Breast epithelium (tissue), 4 donors: ENCODE results near the gene ATP5PO. TPM values are rescaled to one million over a fixed set of nuclear protein-coding genes. Genes with fewer than 3 reads are reported as not detected.

Experiments used
- DNase-seq, 2 donors: peaks; one replicate each; pipeline ENCODE4 v3.0.0-alpha.2; 2019; ENCODE audit warnings: low spot score in 2 of 2
- H3K27ac ChIP-seq, 2 donors: fragments of 200-600 bp; sonication (generic) in 1 of 2; one replicate each; pipeline ENCODE4 v1.5.1; 2016 to 2019; ENCODE audit warnings: mild to moderate bottlenecking in 1 of 2
- H3K27me3 ChIP-seq, 2 donors: fragments of 200-600 bp; sonication (generic) in 1 of 2; one replicate each; pipeline versions ENCODE4 v1.5.1 to v1.6.0; 2017 to 2019; ENCODE audit warnings: control low read depth in 1 of 2, mild to moderate bottlenecking in 1 of 2
- H3K36me3 ChIP-seq: fragments of 200-600 bp; one replicate; pipeline ENCODE4 v1.5.1; 2019
- H3K4me1 ChIP-seq, 2 donors: fragments of 200-600 bp; sonication (generic); one replicate each; pipeline ENCODE4 v1.5.1; 2016 to 2019; ENCODE audit warnings: control low read depth in 1 of 2
- H3K4me3 ChIP-seq, 3 donors: fragments of 200-600 bp; sonication (generic); 1 replicate in 2 of 3; 2 replicates in 1 of 3; pipeline ENCODE4 v1.5.1; 2016 to 2019; ENCODE audit warnings: mild to moderate bottlenecking in 3 of 3, moderate library complexity in 2 of 3
- H3K9me3 ChIP-seq, 2 donors: fragments of 200-600 bp; sonication (generic) in 1 of 2; one replicate each; pipeline ENCODE4 v1.5.1; 2016 to 2019; ENCODE audit warnings: control low read depth in 1 of 2
- POLR2A ChIP-seq: fragments of 450-650 bp; IDR thresholded peaks from one replicate; pipeline ENCODE4 v1.6.1; 2016; ENCODE audit warnings: antibody characterized with exemption, mild to moderate bottlenecking, moderate library complexity
- POLR2AphosphoS5 ChIP-seq, 3 donors: sonication (generic); formaldehyde crosslinking; IDR thresholded peaks; one replicate each; pipeline ENCODE4 v1.6.1; 2017; ENCODE audit warnings: antibody characterized with exemption in 3 of 3
- intact Hi-C: fragments of 100-400 bp; cut with DNase I; formaldehyde crosslinking; loops from one replicate; pipeline ENCODE4 v1.15.1; 2023; ENCODE audit warnings: low total_unique reads
- total RNA-seq, 3 donors: library from RNA; depleted of rRNA; stranded (reverse); fragments of >200 nt; gene quantifications; one replicate each; pipeline ENCODE4 v1.1.0, GENCODE V29; 2016
- TF ChIP-seq, protein P1 (sequence below), 3 donors: fragments of 450-650 bp; IDR thresholded peaks; one replicate each; pipeline ENCODE4 v1.5.1; 2016 to 2017; ENCODE audit warnings: antibody characterized with exemption in 3 of 3, mild to moderate bottlenecking in 3 of 3, moderate library complexity in 3 of 3

The ATP5PO gene
- total RNA-seq, 3 donors from 2014 or later, result 161 to 234 (median 170) TPM

DNA sequence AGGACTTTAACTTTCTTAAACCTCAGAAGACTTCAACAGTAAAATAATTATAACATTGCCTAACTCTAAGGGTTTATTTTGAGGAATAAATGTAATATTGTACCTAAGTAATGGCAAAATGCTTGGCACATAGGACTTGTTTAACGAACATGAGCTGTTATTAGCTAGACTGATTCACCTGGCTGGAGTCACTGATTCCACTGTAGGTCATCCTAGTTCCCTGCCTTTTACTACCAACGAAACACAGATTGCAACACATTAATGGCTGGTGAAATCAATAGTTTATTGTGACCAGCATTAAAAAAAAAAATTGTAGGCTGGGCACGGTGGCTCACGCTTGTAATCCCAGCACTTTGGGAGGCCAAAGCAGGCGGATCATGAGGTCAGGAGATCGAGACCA, 45.5 kb upstream of the ATP5PO start:
- DNase-seq, result no peak
- intact Hi-C loops, result no loop called here
- Histone ChIP-seq H3K9me3 (peaks cover 0 to 15% of the 10 kb centered on the region in 2 donors), H3K36me3 (no peaks in the 10 kb centered on the region), H3K4me1 (no peaks in the 10 kb centered on the region), H3K27me3 (no peaks in the 10 kb centered on the region), H3K27ac (no peak overlapping the region), H3K4me3 (no peak overlapping the region)
- TF ChIP-seq POLR2A, result no peak
- TF ChIP-seq POLR2AphosphoS5 (IDR thresholded peaks at IDR 0.05), result no peak

DNA sequence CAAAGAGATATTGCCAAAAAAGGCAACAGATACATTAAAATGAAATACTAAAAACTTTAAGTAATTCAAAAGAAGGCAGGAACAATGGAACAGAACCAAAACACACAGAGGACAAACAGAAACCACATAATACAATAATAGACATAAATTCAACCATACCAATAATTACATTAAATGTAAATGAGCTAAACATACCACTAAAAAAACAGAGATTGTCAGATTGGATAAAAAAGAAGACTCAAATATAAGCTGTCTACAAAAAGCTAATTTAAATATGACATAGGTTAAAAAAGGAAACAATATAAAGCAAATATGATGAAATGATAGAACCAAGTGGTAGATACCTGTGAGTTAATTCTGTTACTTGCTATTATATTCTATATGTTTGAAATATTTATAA, 44.1 kb upstream of the ATP5PO start:
- TF ChIP-seq POLR2A, result no peak
- TF ChIP-seq, protein P1, sequence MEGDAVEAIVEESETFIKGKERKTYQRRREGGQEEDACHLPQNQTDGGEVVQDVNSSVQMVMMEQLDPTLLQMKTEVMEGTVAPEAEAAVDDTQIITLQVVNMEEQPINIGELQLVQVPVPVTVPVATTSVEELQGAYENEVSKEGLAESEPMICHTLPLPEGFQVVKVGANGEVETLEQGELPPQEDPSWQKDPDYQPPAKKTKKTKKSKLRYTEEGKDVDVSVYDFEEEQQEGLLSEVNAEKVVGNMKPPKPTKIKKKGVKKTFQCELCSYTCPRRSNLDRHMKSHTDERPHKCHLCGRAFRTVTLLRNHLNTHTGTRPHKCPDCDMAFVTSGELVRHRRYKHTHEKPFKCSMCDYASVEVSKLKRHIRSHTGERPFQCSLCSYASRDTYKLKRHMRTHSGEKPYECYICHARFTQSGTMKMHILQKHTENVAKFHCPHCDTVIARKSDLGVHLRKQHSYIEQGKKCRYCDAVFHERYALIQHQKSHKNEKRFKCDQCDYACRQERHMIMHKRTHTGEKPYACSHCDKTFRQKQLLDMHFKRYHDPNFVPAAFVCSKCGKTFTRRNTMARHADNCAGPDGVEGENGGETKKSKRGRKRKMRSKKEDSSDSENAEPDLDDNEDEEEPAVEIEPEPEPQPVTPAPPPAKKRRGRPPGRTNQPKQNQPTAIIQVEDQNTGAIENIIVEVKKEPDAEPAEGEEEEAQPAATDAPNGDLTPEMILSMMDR (IDR thresholded peaks at IDR 0.05), result no peak
- no peak overlapping the region for H3K27ac ChIP-seq
- H3K36me3 ChIP-seq, result no peaks in the 10 kb centered on the region
- DNase-seq, result no peak
- intact Hi-C loops, result no loop called here
- no peak overlapping the region for H3K4me3 ChIP-seq
- no peaks in the 10 kb centered on the region for H3K27me3 ChIP-seq
- H3K4me1 ChIP-seq, result no peaks in the 10 kb centered on the region
- peaks cover 0 to 15% of the 10 kb centered on the region in 2 donors for H3K9me3 ChIP-seq

DNA sequence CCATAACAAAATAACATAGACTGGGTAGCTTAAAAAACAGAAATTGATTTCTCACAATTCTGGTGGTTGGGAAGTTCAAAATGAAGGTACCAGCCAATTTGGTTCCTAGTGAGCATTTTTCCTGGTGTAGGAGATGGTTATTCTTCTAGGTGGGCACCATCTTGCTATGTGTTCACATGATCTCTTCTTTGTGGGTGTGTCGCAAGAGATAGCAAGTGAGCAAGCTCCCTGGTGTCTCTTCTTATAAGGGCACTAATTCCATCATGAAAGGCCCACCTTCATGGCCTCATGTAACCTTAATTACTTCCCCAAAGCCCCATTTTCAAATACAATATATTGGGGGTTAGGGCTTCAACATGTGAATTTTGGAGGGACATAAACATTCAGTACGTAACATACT, 38.8 kb upstream of the ATP5PO start:
- intact Hi-C loops, result no loop called here
- Histone ChIP-seq H3K9me3 (peaks cover 0 to 3% of the 10 kb centered on the region in 2 donors), H3K4me3 (no peak overlapping the region), H3K36me3 (no peaks in the 10 kb centered on the region), H3K27ac (no peak overlapping the region), H3K4me1 (no peaks in the 10 kb centered on the region), H3K27me3 (no peaks in the 10 kb centered on the region)
- no peak for TF ChIP-seq POLR2AphosphoS5 (IDR thresholded peaks at IDR 0.05)
- TF ChIP-seq POLR2A, result no peak
- TF ChIP-seq, protein P1 (IDR thresholded peaks at IDR 0.05), result no peak
- no peak for DNase-seq

DNA sequence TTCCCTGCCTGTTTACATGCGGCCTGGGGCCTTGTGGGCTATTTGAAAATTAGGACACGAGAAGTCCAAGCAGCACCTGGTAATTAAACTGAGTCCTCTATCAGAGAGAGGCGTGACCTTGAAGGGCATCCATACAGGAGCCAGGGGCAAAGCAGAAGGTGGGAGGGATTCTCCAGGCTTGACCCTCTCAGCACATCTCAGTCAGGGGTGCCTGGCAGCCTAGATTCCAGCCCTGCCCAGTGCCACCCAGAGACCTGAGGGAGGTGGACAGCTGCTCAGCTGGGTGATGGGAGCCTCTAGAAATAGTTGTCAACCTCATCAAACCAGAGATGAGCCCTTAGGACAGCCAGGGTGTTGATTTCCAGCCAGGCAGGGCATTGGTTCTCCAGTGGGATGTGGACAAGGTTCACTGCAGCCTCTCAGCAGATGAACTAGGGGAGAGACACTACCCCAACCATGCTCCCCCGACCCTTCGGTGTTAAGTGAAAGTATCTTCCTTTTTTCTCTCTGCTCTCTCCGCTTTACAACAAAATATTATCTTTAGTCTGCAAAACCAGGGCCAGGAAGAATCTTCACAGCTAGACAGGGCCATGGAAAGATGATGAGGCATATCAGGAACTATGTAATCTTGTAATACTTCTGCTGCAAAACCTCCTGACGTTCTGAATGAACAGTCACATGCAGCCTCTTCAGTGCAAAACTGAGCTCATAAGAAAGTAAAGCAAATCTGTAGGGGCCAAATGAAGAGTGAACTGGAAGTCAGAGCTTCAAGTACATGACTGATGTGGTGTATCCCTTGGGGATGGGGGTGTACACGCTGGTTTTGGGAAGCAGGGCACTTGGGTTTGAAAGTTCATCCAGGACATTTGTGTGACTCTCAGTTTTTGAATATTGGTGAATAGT, 35.9 kb upstream of the ATP5PO start:
- Histone ChIP-seq H3K9me3 (no peaks in the 10 kb centered on the region), H3K27ac (peak overlapping the region; percentile 47 to 80), H3K4me1 (peaks cover 2 to 9% of the 10 kb centered on the region in 2 donors), H3K4me3 (no peak overlapping the region), H3K36me3 (no peaks in the 10 kb centered on the region), H3K27me3 (no peaks in the 10 kb centered on the region)
- no peak for TF ChIP-seq POLR2AphosphoS5 (IDR thresholded peaks at IDR 0.05)
- TF ChIP-seq, protein P1 (IDR thresholded peaks at IDR 0.05), result no peak
- TF ChIP-seq POLR2A, result no peak
- DNase-seq, result no peak
- intact Hi-C loops, result no loop called here

DNA sequence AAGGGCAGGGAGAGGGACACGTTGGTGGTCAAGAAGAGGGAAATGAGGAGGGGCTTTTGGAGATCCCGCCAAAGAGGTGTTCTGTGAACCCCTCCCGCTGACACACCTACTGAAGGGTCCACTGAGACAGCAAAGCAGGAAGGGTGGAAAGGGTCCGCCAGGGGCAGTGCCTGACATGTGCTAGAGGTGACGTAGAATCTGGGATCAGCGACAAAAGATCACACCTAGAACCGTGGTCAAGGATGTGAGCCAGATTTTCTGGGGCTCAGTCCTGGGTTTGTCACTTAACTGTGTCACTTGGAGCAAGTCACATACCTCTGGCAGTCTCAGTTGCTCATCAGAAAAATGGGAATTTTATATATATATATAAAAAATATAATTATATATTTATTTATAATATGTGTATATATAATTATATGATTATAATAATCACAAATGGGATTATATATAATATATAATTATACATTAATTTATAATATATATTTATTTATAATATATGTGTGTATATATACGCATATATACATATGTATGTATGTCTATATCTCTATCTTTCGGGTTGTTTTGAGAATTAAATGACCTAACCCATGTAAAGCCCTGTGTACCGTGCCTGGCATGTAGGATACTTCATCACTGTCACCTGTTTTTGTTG, 35.0 kb upstream of the ATP5PO start:
- H3K9me3 ChIP-seq, result no peaks in the 10 kb centered on the region
- H3K4me1 ChIP-seq, result peaks cover 2 to 9% of the 10 kb centered on the region in 2 donors
- no peaks in the 10 kb centered on the region for H3K36me3 ChIP-seq
- H3K27ac ChIP-seq, result peak overlapping the region; percentile 26 to 80
- intact Hi-C loops, result no loop called here
- TF ChIP-seq POLR2A (no peak), POLR2AphosphoS5 (IDR thresholded peaks at IDR 0.05) (no peak)
- TF ChIP-seq, protein P1 (IDR thresholded peaks at IDR 0.05), result no peak
- H3K4me3 ChIP-seq, result no peak overlapping the region
- H3K27me3 ChIP-seq, result no peaks in the 10 kb centered on the region
- DNase-seq, result no peak
